GM21528 (cell line): ENCODE data around the gene ALPG.
A peak's percentile ranks its signal among the peaks of the same experiment; 100 is the strongest.
"Not testable (repeated sequence)": the region's sequence is repeated elsewhere in the genome, so short reads cannot be mapped to it uniquely, and the experiment has no call there.

Experiments used
- ATAC-seq: cut with Tn5 transposase; IDR thresholded peaks from one replicate; pipeline ENCODE4 v1.9.1; 2021; ENCODE audit warnings: mild to moderate bottlenecking, moderate library complexity; ENCODE audit not compliant: unreplicated experiment, low FRiP score

ALPG gene

GRCh38 chr2:232438091-232438490 is 31.4 kb downstream of the ALPG start:
- ATAC-seq: no peak

GRCh38 chr2:232438951-232439757 is 32.5 kb downstream of the ALPG start:
- no peak for ATAC-seq

- no peak for ATAC-seq
These were observed 33.1 kb downstream of the ALPG start for GRCh38 chr2:232439758-232440135.

GRCh38 chr2:232440220-232441018 is 33.8 kb downstream of the ALPG start:
- ATAC-seq: peak; percentile 79

GRCh38 chr2:232441147-232441651 is 34.6 kb downstream of the ALPG start:
- ATAC-seq: no peak

GRCh38 chr2:232441922-232442321 is 35.3 kb downstream of the ALPG start:
- ATAC-seq: not testable (repeated sequence)

GRCh38 chr2:232442431-232442830 is 35.8 kb downstream of the ALPG start:
- ATAC-seq: not testable (repeated sequence)

- ATAC-seq: not testable (repeated sequence)
These were observed 36.4 kb downstream of the ALPG start for GRCh38 chr2:232443047-232443446.

- not testable (repeated sequence) for ATAC-seq
These were observed 37.2 kb downstream of the ALPG start for GRCh38 chr2:232443669-232444408.

GRCh38 chr2:232444409-232445148 is 37.9 kb downstream of the ALPG start:
- no peak for ATAC-seq

- not testable (repeated sequence) for ATAC-seq
These were observed 38.7 kb downstream of the ALPG start for GRCh38 chr2:232445149-232445885.

- not testable (repeated sequence) for ATAC-seq
These were observed 39.7 kb downstream of the ALPG start for GRCh38 chr2:232446266-232446777.

- no peak for ATAC-seq
These were observed 40.5 kb downstream of the ALPG start for GRCh38 chr2:232447091-232447620.

GRCh38 chr2:232447638-232448303 is 41.1 kb downstream of the ALPG start:
- no peak for ATAC-seq

GRCh38 chr2:232448304-232448690 is 41.7 kb downstream of the ALPG start:
- no peak for ATAC-seq

GRCh38 chr2:232449964-232450363 is 43.3 kb downstream of the ALPG start:
- no peak for ATAC-seq

- ATAC-seq: not testable (repeated sequence)
These were observed 45.0 kb downstream of the ALPG start for GRCh38 chr2:232451645-232452044.

GRCh38 chr2:232454630-232455029 is 48.0 kb downstream of the ALPG start:
- ATAC-seq: no peak
